H1 (cell line): ENCODE measurements around the gene PCNP. TPM values are rescaled to one million over a fixed set of nuclear protein-coding genes. Genes with fewer than 3 reads are reported as not detected.

ENCODE experiments used
- JUN ChIP-seq: IDR thresholded peaks from 2 replicates; pipeline ENCODE4 v1.6.1; 2011; ENCODE audit warnings: low read depth, mild to moderate bottlenecking, improper control_type of control experiment, low read length
- polyA plus RNA-seq, 7 experiments: library from polyadenylated mRNA; depleted of rRNA in 3 of 7; stranded (reverse) in 5 of 7; unstranded in 2 of 7; fragments of >200 nt in 5 of 7; fragments of 200-250 nt in 2 of 7; gene quantifications; 1 replicate in 5 of 7; 2 replicates in 1 of 7; 4 replicates in 1 of 7; pipeline versions ENCODE4 v1.2.1 to v1.2.3, GENCODE V29; 2011 to 2013; ENCODE audit warnings: missing spikeins in 2 of 7, mixed read lengths in 2 of 7
- total RNA-seq: library from RNA; stranded (reverse); fragmentation: NEBNext Ultra II Directional; extraction: Animal tissue kit (Norgen Biotek cat#: 25700); gene quantifications from 2 replicates; pipeline ENCODE4 v1.2.1, GENCODE V29; 2021

PCNP gene
- total and polyA plus RNA-seq, 2 of the 8 experiments (the other 6 are each of a cell fraction or from before 2014, with no cell fraction given) = 29.1 to 192 TPM

DNA sequence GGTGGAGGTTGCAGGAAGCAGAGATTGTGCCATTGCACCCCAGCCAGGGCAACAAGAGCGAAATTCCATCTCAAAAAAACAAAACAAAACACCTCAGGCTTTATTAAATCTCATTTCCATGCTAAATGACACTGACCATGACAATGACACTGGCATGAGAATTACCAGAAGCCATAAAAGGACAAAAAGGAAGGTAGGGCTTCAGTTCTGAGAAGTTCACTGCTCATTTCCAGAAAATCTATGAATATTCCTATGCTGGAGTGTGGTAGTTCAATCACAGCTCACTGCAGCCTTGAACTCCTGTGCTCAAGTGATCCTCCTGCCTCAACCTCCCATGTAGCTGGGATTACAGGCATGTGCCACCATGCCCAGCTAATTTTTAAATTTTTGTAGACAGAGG lies 44.7 kb downstream of the PCNP start (continued):
- no peak for TF ChIP-seq JUN
